Mesodermal cell (in vitro differentiated cells): ENCODE data around the gene METTL22.

ENCODE experiments used
- H3K27ac ChIP-seq: 2 replicates; pipeline ENCODE4 v1.7.0; 2013; ENCODE audit warnings: mild to moderate bottlenecking, low read depth, low read length, moderate library complexity; ENCODE audit not compliant: severe bottlenecking
- H3K36me3 ChIP-seq: 2 replicates; pipeline ENCODE4 v1.7.1; 2013; ENCODE audit warnings: mild to moderate bottlenecking, low read length, moderate library complexity; ENCODE audit not compliant: control insufficient read depth, insufficient read depth
- H3K4me1 ChIP-seq: one replicate; pipeline ENCODE4 v1.7.1; 2013; ENCODE audit warnings: mild to moderate bottlenecking, low read length; ENCODE audit not compliant: insufficient read depth, control insufficient read depth, poor library complexity, severe bottlenecking
- H3K4me3 ChIP-seq: 2 replicates; pipeline ENCODE4 v1.7.0; 2013; ENCODE audit warnings: low read length, control low read depth, mild to moderate bottlenecking; ENCODE audit not compliant: insufficient read depth, poor library complexity, severe bottlenecking; ENCODE audit errors: extremely low read depth
- H3K9me3 ChIP-seq: 2 replicates; pipeline ENCODE4 v1.7.1; 2013; ENCODE audit warnings: mild to moderate bottlenecking, low read length, moderate library complexity; ENCODE audit not compliant: control insufficient read depth
- WGBS, 2 experiments: methylation state at CpG; one replicate each; pipeline ENCODE4 v1.1.5; 2013; ENCODE audit warnings: missing lambda C conversion rate in 2 of 2; ENCODE audit not compliant: insufficient coverage in 2 of 2; 5-methylcytosine and 5-hydroxymethylcytosine counted together

Gene METTL22

GRCh38 chr16:8583199-8583598 lies 38.3 kb upstream of the METTL22 start:
- 81 to 83% methylated on average over 2 of the region's 3 CpGs for WGBS, 2 experiments
- Histone ChIP-seq H3K27ac (no peak overlapping the region), H3K36me3 (no peaks in the 10 kb centered on the region), H3K4me3 (no peak overlapping the region), H3K9me3 (no peaks in the 10 kb centered on the region), H3K4me1 (peaks cover 4% of the 10 kb centered on the region)

DNA sequence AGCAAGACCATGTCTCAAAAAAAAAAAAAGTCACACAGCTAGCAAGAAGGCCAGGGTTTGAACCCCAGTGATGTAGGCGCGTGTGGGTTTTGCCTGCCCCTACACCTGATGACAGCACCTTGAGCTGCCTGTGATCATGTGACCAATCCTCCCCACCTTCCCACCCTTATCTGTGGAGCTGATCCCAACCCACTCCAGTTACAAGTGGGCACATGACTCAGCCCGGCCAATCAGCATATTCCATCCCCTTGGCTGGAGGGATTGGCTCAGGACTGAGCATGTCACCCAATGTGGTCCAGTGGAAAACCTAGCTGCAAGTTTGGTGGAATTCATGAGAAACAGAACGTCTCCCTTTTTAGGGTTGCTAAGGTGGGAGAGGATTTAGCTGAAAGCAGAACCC lies 37.8 kb upstream of the METTL22 start:
- 75 to 85% methylated on average over 3 to 4 of the region's 4 CpGs for WGBS, 2 experiments
- Histone ChIP-seq H3K4me3 (no peak overlapping the region), H3K36me3 (no peaks in the 10 kb centered on the region), H3K27ac (no peak overlapping the region), H3K4me1 (peaks cover 4% of the 10 kb centered on the region), H3K9me3 (no peaks in the 10 kb centered on the region)

DNA sequence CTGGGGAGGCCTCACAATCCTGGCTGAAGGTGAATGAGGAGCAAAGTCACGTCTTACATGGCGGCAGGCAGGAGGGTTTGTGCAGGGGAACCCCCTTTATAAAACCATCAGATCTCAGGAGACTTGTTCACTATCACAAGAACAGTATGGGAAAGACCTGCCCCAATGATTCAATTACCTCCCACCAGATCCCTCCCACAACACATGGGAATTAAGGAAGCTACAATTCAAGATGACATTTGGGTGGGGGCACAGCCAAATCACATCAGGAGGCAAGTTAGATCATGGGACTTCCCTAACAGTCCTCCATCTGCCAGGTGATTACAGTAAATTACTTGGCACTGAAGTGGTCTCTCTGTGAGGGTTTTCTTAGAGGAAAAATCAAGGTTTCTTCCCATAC lies 36.5 kb upstream of the METTL22 start:
- no CpG with 5 or more reads among the region's 2 CpGs for WGBS, 2 experiments
- H3K9me3 ChIP-seq, result no peaks in the 10 kb centered on the region
- H3K4me1 ChIP-seq, result peaks cover 4% of the 10 kb centered on the region
- H3K27ac ChIP-seq, result no peak overlapping the region
- H3K4me3 ChIP-seq, result no peak overlapping the region
- H3K36me3 ChIP-seq, result no peaks in the 10 kb centered on the region

GRCh38 chr16:8585857-8586256 lies 35.6 kb upstream of the METTL22 start:
- Histone ChIP-seq H3K36me3 (no peaks in the 10 kb centered on the region), H3K4me1 (peaks cover 4% of the 10 kb centered on the region), H3K9me3 (no peaks in the 10 kb centered on the region), H3K4me3 (no peak overlapping the region), H3K27ac (no peak overlapping the region)
- 72 to 81% methylated on average over 3 of the region's 3 CpGs for WGBS, 2 experiments

DNA sequence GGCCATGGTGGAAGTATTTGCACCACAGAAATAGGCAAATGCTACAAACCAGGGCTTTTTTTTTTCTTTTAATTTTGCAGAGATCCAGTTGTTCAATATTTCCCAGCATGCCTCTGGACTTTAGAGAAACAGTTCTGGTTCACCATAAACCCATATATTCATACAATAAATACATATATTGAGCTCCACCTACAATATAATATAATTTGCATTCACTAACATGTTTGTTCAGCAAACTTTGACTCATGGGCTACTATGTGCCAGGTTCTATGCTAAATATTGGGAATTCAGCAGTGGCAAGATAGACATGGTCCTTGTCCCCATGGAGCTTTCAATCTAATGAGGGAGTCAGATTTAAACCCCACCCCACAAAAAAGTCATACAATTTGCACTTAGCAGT lies 34.4 kb upstream of the METTL22 start:
- Histone ChIP-seq H3K9me3 (no peaks in the 10 kb centered on the region), H3K4me3 (no peak overlapping the region), H3K27ac (no peak overlapping the region), H3K36me3 (no peaks in the 10 kb centered on the region), H3K4me1 (peaks cover under 1% of the 10 kb centered on the region)

GRCh38 chr16:8588682-8589056 lies 32.8 kb upstream of the METTL22 start:
- no peaks in the 10 kb centered on the region for H3K4me1 ChIP-seq
- no peak overlapping the region for H3K27ac ChIP-seq
- H3K9me3 ChIP-seq, result no peaks in the 10 kb centered on the region
- no peak overlapping the region for H3K4me3 ChIP-seq
- no peaks in the 10 kb centered on the region for H3K36me3 ChIP-seq
- WGBS, 2 experiments, result 1 to 3% methylated on average over 6 to 8 of the region's 9 CpGs

- Histone ChIP-seq H3K36me3 (no peaks in the 10 kb centered on the region), H3K4me1 (no peaks in the 10 kb centered on the region), H3K9me3 (no peaks in the 10 kb centered on the region), H3K4me3 (no peak overlapping the region), H3K27ac (no peak overlapping the region)
- 1% methylated on average over 48 to 64 of the region's 64 CpGs for WGBS, 2 experiments
These were observed 32.2 kb upstream of the METTL22 start for GRCh38 chr16:8589057-8589899.

GRCh38 chr16:8589900-8590688 lies 31.4 kb upstream of the METTL22 start, which contains the start of gene TMEM114:
Gene TMEM114 (minus strand): TSS chr16:8590511. CDS start chr16:8589838, 673 bp downstream.
- no peak within 1 kb of the TSS for H3K4me3 ChIP-seq
- no peaks in the 10 kb centered on the region for H3K9me3 ChIP-seq
- no peak within 1 kb of the TSS for H3K27ac ChIP-seq
- 2 to 3% methylated on average over 27 to 37 of the region's 41 CpGs for WGBS, 2 experiments
- H3K4me1 ChIP-seq, result no peaks in the 10 kb centered on the region
- H3K36me3 ChIP-seq, result no peaks in the 10 kb centered on the region

DNA sequence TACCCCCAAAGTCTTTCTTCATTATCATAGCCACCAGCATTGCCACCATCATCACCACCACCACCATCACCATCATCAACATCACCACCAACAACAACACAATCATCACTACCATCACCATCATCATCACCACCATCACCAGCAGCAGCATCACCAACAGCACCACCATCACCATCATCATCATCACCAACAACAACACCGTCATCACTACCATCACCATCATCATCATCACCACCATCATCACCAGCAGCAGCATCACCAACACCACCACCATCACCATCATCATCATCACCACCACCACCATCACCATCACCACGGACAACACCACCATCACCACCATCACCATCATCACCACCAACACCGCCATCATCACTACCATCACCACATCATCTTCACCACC lies 30.7 kb upstream of the METTL22 start:
- WGBS, 2 experiments, result 90 to 93% methylated on average over 1 to 3 of the region's 3 CpGs
- Histone ChIP-seq H3K4me1 (no peaks in the 10 kb centered on the region), H3K36me3 (no peaks in the 10 kb centered on the region), H3K27ac (no peak overlapping the region), H3K4me3 (no peak overlapping the region), H3K9me3 (no peaks in the 10 kb centered on the region)

DNA sequence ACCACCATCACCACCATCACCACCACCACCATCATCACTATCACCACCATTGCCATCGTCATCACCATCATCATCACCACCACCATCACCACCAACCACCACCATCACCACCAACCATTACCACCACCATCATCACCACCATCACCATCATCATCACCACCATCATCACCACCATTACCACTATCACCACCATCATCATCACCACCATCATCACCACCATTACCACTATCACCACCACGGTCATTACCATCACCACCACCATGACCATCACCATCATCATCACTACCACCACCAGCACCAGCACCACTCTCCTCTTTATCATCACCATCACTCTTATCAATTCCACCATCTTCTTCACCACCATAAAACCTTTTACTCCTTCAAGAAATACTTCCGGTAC lies 30.0 kb upstream of the METTL22 start:
- WGBS, 2 experiments, result 100% methylated on average over 1 to 2 of the region's 3 CpGs
- Histone ChIP-seq H3K36me3 (no peaks in the 10 kb centered on the region), H3K4me3 (no peak overlapping the region), H3K27ac (no peak overlapping the region), H3K4me1 (no peaks in the 10 kb centered on the region), H3K9me3 (peaks cover 3% of the 10 kb centered on the region)
